Measurements from ENCODE around the gene KRTAP22-1.

Gene KRTAP22-1

GRCh38 chr21:30628109-30628508 is 27.2 kb downstream of the KRTAP22-1 start:
- DNase-seq = no peak

GRCh38 chr21:30629200-30629599 is 28.3 kb downstream of the KRTAP22-1 start:
- DNase-seq = no peak

GRCh38 chr21:30634906-30635305 is 34.0 kb downstream of the KRTAP22-1 start, which contains the start of gene KRTAP20-2:
TSS of gene KRTAP20-2 (plus strand) at chr21:30635206. CDS start at chr21:30635264, 58 bp downstream.
- no peak for DNase-seq

GRCh38 chr21:30638686-30639085 is 37.8 kb downstream of the KRTAP22-1 start:
- DNase-seq = no peak

GRCh38 chr21:30642564-30642963 is 41.7 kb downstream of the KRTAP22-1 start, which contains the start of gene KRTAP20-3:
TSS of gene KRTAP20-3 (plus strand) at chr21:30642864.
- no peak for DNase-seq

GRCh38 chr21:30646904-30647414 is 46.1 kb downstream of the KRTAP22-1 start:
- DNase-seq = no peak
